ENCODE data around the gene SLC39A5. TPM values are rescaled to one million over a fixed set of nuclear protein-coding genes. Genes with fewer than 3 reads are reported as not detected.

Gene SLC39A5
- total RNA-seq, 1 experiment from 2014 or later: not detected

GRCh38 chr12:56221757-56222530, 7.9 kb upstream of the SLC39A5 start, which contains the start of gene RNF41:
TSS of gene RNF41 (minus strand) at chr12:56221922. CDS start at chr12:56214047, 7,875 bp downstream.
- Histone ChIP-seq H3K79me1 (ENCODE audit: insufficient read depth, low read depth, low read length, poor library complexity, severe bottlenecking) (no peaks in the 10 kb centered on the region), H3K4ac (ENCODE audit: low read depth, low read length) (no peak within 1 kb of the TSS), H4K5ac (ENCODE audit: insufficient read length, low read depth, low read length) (no peak within 1 kb of the TSS), H2BK120ac (ENCODE audit: low read depth, low read length, poor library complexity, severe bottlenecking) (no peak within 1 kb of the TSS), H4K20me1 (ENCODE audit: control insufficient read depth, insufficient read depth, insufficient read length) (peaks cover 3% of the 10 kb centered on the region), H3K27me3 (ENCODE audit: insufficient read depth, low read length) (no peaks in the 10 kb centered on the region), H2BK12ac (ENCODE audit: insufficient read length, low read depth, low read length) (no peak within 1 kb of the TSS), H3K27ac (ENCODE audit: insufficient read length, low read depth, low read length) (peak within 1 kb of the TSS; percentile 79), H3K4me2 (ENCODE audit: insufficient read depth, insufficient read length, low read length) (peak within 1 kb of the TSS; percentile 69), H2BK5ac (ENCODE audit: insufficient read length, low read length) (peak within 1 kb of the TSS; percentile 55), H4K91ac (ENCODE audit: insufficient read length, low read depth, low read length) (no peak within 1 kb of the TSS), H3T11ph (ENCODE audit: low read length) (no peak within 1 kb of the TSS), H3K9me3 (ENCODE audit: control insufficient read depth, low read depth, low read length) (no peaks in the 10 kb centered on the region), H2AFZ (ENCODE audit: low read length) (no peak within 1 kb of the TSS), H2BK15ac (ENCODE audit: low read depth, low read length) (no peak within 1 kb of the TSS), H4K8ac (replicated peaks; ENCODE audit: insufficient read length, low read depth, low read length) (no peak within 1 kb of the TSS), H3K79me2 (ENCODE audit: insufficient read depth, low read length) (no peaks in the 10 kb centered on the region; the same call in 1 of the 2 replicates), H3K56ac (ENCODE audit: insufficient read length, low read depth, low read length) (no peak within 1 kb of the TSS), H2AK5ac (ENCODE audit: insufficient read length, low read length) (no peak within 1 kb of the TSS), H3K23me2 (ENCODE audit: insufficient read length, low read depth, low read length, poor library complexity, severe bottlenecking) (peaks cover 26% of the 10 kb centered on the region), H3K4me1 (ENCODE audit: insufficient read depth, low read length) (peaks cover 2% of the 10 kb centered on the region; the same call in 1 of the 2 replicates), H3K23ac (ENCODE audit: insufficient read length, low read depth, low read length) (no peak within 1 kb of the TSS), H2BK20ac (ENCODE audit: low read depth, low read length, poor library complexity, severe bottlenecking) (no peak within 1 kb of the TSS), H3K18ac (ENCODE audit: insufficient read length, low read depth, low read length) (peak within 1 kb of the TSS; percentile 72), H3K9ac (ENCODE audit: extremely low read depth, insufficient read length, low read length) (peak within 1 kb of the TSS; percentile 81), H3K14ac (ENCODE audit: insufficient read depth, low read length) (peak within 1 kb of the TSS; percentile 84)
- TF ChIP-seq CTCF (conservative IDR thresholded peaks at IDR 0.05): peak; percentile 35; the same call in 2 of the 3 replicates
- H3K36me3 Mint-ChIP-seq (ENCODE audit: insufficient read depth in 1 of 3, low read depth in 3 of 3): peaks cover 7 to 19% (median 14%) of the 10 kb centered on the region in 3 experiments; a peak in 6 of 7 replicates
- no peaks in the 10 kb centered on the region; a peak in 2 of 5 replicates for H3K9me3 Mint-ChIP-seq
- no CpG with 5 or more reads among the region's 42 CpGs for WGBS (ENCODE audit: extremely low coverage, insufficient read length, low lambda C conversion rate)
- peak; percentile 99 for DNase-seq
- H3K27me3 Mint-ChIP-seq (ENCODE audit: low read depth): no peaks in the 10 kb centered on the region
- H3K4me1 Mint-ChIP-seq: peaks cover 32 to 39% of the 10 kb centered on the region in 2 experiments
- peak within 1 kb of the TSS; percentile 98 for H3K27ac Mint-ChIP-seq
- peak within 1 kb of the TSS; percentile 98 to 99 for H3K4me3 Mint-ChIP-seq

Data from H9 (cell line).